NB4 (cell line): ENCODE measurements around the gene MRPL42.

ENCODE experiments used
- DNase-seq: peaks from one replicate; pipeline ENCODE4 v3.0.0; 2010; ENCODE audit warnings: low read depth
- H3K4me3 ChIP-seq: one replicate; pipeline ENCODE4 v1.5.1; 2011; ENCODE audit warnings: mild to moderate bottlenecking, low read depth, low read length, moderate library complexity
- CTCF ChIP-seq: IDR thresholded peaks from one replicate; pipeline ENCODE4 v1.5.1; 2012; ENCODE audit warnings: low read depth, low read length
- MYC ChIP-seq: IDR thresholded peaks from 2 replicates; pipeline ENCODE4 v1.6.1; 2011; ENCODE audit warnings: low read depth, low read length
- POLR2A ChIP-seq: IDR thresholded peaks from 2 replicates; pipeline ENCODE4 v1.6.1; 2011; ENCODE audit warnings: mild to moderate bottlenecking; ENCODE audit not compliant: insufficient read length; ENCODE audit errors: extremely low read depth
- TF ChIP-seq, protein P1 (sequence below): IDR thresholded peaks from 2 replicates; pipeline ENCODE4 v1.6.1; 2011; ENCODE audit warnings: low read depth, low read length

Gene MRPL42

GRCh38 chr12:93537769-93538168 is 70.5 kb downstream of the MRPL42 start:
- no peak for DNase-seq
- no peak overlapping the region for H3K4me3 ChIP-seq
- TF ChIP-seq, protein P1, sequence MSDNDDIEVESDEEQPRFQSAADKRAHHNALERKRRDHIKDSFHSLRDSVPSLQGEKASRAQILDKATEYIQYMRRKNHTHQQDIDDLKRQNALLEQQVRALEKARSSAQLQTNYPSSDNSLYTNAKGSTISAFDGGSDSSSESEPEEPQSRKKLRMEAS = no peak
- no peak for TF ChIP-seq POLR2A
- peak; percentile 27 for TF ChIP-seq CTCF

DNA sequence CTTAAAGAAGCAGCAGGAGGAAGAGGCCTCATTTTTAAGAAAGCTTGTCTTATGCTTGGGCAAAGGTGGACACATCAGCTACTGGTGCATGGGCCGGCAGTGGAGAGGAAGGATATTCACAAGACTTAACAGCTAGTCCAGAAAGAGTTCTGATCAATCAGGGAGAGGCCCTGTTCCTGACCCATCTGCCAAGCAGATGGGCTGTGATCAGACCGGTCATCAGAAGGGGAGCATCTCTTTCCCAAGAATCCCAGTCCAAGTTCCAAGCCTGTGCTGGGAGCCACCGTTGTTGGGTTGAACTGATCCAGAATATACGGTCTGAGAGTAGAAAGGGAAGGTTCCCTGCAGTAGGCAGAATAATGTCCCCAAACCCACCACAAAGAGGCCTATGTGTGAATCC is 72.5 kb downstream of the MRPL42 start:
- no peak for TF ChIP-seq MYC
- no peak for DNase-seq

GRCh38 chr12:93540466-93540865 is 73.2 kb downstream of the MRPL42 start:
- H3K4me3 ChIP-seq = no peak overlapping the region
- TF ChIP-seq, protein P1 = no peak
- TF ChIP-seq POLR2A (no peak), MYC (no peak), CTCF (no peak)
- DNase-seq = no peak

More for the DNA sequence above, 72.5 kb downstream of the MRPL42 start:
- H3K4me3 ChIP-seq = no peak overlapping the region

DNA sequence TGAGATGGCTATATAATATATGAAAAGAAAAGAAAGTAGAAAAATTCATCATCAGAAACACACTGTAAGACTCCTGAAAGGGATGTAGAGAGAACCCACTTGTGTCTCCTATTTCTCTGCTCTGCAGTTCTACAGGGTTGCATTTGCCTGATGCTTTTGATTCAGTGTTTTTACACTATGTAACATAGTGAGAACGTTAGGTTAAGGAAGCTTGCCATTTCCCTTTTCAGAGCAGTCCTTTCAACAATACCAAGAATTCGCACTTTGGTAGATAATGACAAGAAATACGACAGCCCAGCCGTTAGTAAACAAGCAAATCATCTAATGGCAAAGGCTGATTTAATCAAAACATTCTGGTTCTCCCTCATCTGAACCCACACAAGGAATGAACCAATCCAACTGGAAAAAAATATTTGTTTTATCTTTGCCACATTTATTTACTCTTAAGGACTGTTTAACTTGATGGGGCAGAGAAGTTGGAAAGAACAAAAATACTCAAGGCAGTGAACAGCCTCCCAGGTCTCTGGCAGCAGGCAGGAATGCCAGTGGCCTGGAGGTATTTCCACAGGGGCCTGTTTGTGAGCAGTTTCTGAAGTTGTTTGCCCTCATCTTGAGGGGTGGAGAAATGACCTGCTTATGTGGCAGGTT is 74.4 kb downstream of the MRPL42 start:
- DNase-seq = no peak
- TF ChIP-seq CTCF (no peak), POLR2A (no peak), MYC (no peak)
- TF ChIP-seq, protein P1 = no peak
- H3K4me3 ChIP-seq = no peak overlapping the region

GRCh38 chr12:93547778-93548177 is 80.5 kb downstream of the MRPL42 start:
- no peak overlapping the region for H3K4me3 ChIP-seq
- no peak for DNase-seq
- TF ChIP-seq POLR2A (no peak), CTCF (no peak), MYC (no peak)
- TF ChIP-seq, protein P1 = no peak

- DNase-seq = no peak
- TF ChIP-seq CTCF (no peak), POLR2A (no peak), MYC (no peak)
- TF ChIP-seq, protein P1 = no peak
- no peak overlapping the region for H3K4me3 ChIP-seq
These were observed 81.9 kb downstream of the MRPL42 start for GRCh38 chr12:93549174-93549573.
